HL-60/S4 (cell line): ENCODE results near the gene FUOM.

Experiments used
- in situ Hi-C: fragments of 300-500 bp; cut with MboI; formaldehyde crosslinking; loops from 2 replicates; pipeline ENCODE4 v1.14.3; 2022; ENCODE audit warnings: low sequenced_read_pairs

FUOM gene

DNA sequence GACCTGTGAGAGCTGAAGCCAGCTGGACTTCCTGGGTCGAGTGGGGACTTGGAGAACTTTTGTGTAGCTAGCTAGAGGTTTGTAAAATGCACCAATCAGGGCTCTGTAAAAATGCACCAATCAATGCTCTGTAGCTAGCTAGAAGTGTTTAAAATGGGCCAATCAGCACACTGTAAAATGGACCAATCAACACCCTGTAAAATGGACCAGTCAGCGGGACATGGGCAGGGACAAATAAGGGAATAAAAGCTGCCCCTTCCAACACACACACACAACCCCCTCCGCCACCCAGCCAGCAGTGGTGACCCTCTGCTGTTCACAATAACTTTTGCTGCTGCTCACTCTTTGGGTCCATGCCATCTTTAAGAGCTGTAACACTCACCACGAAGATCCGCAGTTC lies 42.0 kb downstream of the FUOM start:
- in situ Hi-C loops: no loop called here

DNA sequence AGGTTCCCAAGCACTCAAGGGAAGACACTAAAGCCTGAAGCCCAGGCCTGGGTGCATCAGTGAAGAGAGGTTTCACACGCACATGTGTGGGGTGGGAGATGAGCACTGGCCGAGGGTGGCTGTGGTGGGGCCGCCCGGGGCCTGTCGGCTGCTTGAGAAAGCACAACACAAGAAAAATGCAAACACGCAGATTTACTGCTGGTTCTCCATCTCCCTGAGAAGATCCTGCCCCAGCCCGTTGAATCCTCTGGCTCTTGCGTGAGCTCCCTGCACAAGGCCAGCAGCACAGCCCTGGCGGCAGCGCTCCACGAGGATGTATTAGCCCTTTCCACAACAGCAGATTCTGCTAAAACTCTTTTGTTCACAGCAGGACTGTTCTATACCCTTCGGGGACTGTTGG lies 42.9 kb downstream of the FUOM start:
- in situ Hi-C loops: no loop called here

DNA sequence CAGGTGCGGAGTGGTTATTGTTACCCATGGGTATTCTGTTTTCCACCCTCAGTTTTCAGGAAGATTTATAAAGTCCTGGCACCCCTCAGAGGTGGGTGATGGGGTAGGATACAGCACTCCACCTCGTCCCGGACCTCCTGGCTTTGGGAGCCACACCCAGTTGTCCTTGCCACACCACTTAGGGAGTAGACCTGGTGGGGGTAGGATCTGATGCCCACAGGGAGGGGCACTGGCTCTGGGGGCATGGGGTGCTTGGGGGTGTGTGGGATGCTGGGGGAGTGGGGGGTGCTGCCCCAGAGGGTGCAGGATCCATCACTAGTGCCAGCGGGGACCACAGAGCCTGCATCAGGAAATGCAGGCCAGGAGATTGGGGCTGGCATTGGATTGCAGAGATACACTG lies 44.6 kb downstream of the FUOM start:
- in situ Hi-C loops: no loop called here

DNA sequence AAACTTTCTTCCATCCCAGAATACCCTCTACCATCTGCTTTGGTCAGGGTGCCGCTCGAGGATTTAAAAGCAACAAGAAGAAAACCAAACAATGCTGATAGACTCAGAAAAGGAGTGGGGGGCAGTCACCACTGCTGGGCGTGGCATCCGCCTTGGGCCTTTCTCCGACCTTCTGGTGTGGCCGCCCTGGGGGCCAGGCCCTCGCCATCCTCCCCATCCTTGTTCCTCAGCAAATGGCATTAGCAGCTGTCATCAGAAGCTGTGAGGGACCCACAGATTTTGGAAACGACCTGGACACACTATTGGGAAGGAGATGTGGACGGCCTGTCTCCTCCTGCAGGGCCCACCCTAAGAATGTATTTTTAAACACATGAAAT lies 45.1 kb downstream of the FUOM start:
- in situ Hi-C loops: no loop called here

DNA sequence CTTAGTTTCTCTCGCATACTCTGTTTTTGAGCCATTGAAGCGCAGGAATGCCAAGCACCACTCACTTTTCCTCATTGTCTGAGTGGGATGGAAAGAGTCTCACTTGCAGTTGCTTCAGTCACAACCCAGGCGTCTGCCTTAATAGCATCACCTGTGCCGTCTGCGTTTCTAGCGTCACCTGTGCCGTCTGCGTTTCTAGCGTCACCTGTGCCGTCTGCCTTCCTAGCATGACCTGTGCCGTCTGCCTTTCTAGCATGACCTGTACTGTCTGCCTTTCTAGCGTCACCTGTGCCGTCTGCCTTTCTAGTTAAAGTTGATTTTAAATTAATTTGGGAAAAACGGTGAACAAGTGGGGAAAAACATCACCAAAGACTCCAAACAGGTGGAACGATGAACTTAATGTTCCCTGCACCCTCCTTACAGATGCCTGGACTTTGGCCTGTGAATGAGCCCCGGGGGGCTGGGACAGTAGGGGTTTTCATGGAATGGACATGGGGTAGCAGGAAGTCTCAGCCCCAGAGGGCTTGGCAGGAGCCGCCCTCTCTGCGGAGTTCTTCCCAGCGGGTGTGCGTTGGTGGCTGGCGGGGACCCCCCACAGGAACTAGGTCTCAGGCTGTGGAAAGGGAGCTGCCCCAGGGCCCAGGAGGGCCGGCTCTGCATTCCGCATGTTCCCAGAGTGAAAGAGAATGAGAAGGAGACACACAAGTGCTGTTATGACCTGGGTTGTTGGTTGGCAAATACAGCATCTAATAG lies 45.6 kb downstream of the FUOM start:
- in situ Hi-C loops: no loop called here

DNA sequence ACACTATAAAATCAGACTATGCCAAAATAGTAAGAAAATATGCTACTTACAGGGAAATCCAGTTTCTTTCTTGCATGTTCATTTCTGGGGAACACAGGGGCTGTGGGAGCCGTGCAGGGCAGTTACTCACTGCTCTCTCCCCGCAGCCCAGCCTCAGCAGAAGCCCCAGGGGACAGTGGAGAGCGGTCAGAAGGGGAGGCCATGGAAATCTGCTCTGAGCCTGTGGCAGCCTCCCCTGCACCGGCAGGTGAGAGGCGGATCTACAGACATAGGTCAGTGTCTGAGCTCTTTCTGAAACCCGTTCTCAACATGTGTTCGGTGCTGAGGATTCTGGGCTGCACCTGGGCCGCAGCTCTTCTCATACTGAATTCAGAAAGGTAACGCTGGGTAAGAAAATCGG lies 46.2 kb downstream of the FUOM start:
- in situ Hi-C loops: no loop called here

DNA sequence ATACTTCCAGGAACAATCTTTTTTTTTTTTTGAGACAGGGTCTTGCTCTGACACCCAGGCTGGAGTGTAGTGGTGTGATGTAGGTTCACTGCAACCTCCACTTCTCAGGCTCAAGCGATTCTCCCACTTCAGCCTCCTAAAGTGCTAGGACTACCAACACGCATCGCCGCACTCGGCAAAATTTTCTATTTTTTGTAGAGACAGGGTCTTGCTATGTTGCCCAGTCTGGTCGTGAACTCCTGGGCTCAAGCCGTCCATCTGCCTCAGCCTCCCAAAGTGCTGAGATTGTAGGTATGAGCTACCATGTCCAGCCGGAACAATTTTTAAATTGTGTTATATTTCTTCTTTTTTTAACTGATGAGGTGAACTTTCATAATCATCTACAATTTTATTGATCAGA lies 47.0 kb downstream of the FUOM start:
- in situ Hi-C loops: no loop called here

DNA sequence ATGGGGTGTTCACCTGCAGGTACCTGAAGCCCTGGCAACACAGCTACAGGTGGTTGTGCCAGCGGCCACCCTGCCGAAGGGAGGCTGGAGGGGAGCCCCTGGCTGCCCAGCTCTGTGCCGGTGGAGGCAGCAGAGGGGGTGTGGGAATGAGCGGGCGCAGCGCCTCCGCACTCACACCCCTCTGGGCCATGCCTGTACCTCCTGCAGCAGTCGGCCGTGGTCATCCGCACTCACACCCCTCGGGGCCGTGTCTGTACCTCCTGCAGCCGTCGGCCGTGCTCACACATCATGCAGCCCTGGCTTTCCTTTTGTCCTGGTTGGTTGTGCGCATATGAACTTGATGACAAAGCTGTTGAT lies 47.4 kb downstream of the FUOM start:
- in situ Hi-C loops: no loop called here

DNA sequence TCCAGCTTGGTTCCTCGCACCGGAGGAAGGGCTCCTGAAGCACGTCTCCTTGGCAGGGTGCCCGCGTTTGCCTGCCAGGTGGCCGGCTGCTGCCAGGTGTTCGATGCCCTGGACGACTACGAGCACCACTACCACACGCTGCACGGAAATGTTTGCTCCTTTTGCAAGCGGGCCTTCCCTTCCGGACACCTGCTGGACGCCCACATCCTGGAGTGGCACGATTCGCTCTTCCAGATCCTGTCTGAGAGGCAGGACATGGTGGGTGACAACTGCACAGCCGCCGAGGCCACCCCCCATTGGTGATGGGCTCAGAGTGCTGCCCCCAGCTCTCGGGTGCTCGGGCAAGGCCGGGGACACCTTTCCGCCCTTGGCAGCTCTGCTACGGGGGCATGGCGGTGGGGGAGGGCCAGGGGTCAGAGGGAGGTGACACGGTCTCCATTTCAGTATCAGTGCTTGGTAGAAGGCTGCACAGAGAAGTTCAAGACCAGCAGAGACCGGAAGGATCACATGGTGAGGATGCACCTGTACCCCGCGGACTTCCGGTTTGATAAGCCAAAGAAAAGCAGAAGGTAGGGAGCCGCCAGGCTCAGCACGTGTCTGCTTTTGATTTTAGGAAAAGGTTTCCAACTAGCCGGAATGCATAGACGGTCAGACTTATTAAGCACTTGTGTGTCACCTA lies 48.0 kb downstream of the FUOM start:
- in situ Hi-C loops: no loop called here

DNA sequence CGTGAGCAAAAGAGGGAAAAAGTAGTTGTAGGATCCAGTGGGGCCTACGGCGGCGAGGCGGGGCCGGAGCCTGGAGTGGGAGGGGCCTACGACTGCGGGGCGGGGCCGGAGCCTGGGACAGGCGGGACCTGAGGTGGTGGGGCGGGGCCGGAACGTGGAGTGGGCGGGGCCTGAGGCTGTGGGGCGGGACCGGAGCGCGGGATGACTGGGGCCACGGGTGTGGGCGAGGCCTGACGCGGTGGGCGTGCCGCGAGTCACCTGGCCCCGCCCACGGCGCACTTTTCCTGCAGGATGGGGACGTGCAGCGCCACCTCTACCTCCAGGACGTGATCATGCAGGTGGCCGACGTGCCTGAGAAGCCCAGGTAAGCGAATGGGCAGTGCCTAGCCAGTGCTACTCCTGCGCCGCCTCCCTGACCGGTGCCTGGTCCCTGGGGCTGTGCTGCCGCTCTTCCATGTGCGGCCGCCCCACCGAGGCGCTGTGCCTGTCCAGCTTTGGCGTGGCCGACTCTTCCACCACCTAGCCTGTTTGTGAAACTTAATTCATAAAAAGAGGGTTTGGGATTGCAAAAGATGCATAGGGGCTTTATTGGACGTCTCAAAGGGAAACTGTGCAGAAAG lies 48.6 kb downstream of the FUOM start:
- in situ Hi-C loops: no loop called here

DNA sequence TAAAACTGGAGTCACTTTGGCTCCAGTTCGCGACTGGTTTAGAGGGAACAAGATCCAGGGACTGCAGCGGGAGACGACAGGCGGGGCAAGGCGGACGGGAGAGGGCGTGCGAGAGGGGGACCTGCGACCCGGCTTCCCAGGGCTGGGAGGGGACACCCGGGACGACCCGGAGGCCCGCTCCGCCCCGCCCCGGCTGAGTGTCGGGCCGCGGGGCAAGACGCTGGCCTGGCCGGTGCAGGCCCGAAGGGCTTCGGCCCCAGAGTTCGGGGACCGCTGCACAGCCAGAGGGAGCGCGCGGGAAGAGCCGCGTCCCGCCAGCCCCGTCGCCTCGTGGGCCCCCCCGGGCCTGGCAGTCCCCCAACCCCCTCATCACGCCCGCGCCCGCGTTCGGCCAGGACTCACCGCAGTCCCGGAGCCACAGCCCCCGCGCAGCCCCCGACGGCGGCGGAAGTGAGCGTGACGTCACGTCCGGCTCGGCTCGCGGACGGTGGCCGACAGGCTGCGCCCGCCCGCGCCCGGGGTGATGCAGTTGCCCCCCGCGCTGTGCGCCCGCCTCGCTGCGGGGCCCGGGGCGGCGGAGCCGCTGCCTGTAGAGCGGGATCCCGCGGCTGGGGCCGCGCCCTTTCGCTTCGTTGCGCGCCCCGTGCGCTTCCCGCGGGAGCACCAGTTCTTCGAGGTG lies 49.3 kb downstream of the FUOM start, which contains the start of the genes TUBGCP2 and ZNF511:
Gene TUBGCP2 (minus strand): TSS at position 452 of the 679 bp plus-strand sequence. CDS start 5,931 bp downstream, outside the sequence.
Gene ZNF511 (plus strand): TSS at position 494 of the 679 bp plus-strand sequence. CDS start 30 bp downstream, at position 524.
- in situ Hi-C loops: no loop called here

DNA sequence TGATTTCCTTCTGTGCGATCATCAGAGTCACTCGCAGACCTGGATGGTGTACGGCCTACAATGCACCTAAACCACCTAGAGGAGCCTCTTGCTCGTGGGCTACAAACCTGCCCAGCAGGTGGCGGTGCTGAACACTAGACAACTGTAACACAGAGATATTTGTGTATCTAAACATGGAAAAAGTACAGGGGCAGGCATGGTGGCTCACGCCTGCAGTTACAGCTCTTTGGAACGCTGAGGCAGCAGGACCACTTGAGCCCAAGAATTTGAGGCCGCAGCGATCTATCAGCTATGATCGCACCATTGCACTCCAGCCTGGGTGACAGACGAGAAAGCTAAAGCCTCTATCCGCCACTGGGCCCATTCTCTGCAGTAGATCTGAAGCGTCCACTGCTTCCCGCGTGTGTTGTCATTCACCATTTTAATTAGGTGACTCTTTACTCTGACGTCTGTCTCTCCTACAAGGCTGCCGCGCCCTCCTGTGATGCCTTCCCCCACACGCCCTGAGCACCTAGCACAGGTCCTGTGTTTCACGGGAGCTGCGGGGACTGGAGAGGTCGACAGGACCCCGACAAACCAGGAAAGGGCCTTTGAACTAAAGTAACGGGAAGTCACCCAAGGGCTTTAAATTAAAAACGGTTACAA lies 49.9 kb downstream of the FUOM start:
- in situ Hi-C loops: no loop called here

DNA sequence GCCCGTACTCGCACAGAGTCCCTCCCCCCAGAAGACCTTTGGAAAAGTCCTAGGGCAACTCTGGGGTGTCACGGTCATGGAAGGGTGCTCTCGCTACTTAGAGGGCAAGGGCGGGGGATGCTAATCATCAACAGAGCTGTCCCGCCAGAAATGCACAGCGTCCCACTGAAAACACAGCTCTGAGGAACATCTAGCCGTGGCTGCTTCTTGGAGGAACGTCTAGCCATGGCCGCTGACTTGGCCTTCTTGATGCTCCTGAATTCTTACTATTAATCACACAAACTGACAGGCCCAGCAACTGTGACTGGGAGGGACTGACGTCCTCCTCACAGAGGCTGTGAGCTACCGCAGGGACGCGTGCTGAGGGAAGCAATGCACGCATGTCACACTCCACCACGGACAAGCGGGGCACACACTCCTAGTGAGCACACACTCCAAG lies 50.9 kb downstream of the FUOM start:
- in situ Hi-C loops: no loop called here

DNA sequence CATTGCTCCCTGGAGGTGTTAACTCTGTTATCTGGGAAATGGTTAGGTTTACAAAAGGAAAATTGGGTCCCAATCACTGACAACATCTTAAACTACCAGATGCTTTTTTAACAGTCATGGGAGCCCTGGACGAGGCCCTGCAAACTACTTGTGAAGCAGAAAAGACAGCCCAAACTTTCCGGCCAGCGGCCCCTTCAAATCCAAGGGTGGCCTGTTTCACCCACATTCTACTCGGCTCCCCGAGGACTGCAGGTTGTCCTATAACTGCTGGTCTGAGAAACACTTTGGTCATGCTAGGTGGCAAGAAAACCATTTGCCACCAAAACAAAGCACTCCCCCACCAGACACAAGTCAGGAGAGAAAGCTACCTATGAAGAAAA lies 51.7 kb downstream of the FUOM start:
- in situ Hi-C loops: no loop called here
